Left ventricle myocardium inferior (tissue), 1 donor: ENCODE data around the gene SEMA4D. TPM values are rescaled to one million over a fixed set of nuclear protein-coding genes. Genes with fewer than 3 reads are reported as not detected.

ENCODE experiments used
- DNase-seq: peaks from one replicate; pipeline ENCODE4 v3.0.0-alpha.2; 2020
- H3K27ac ChIP-seq: fragments of 200-600 bp; replicated peaks from 2 replicates; pipeline ENCODE4 v1.8.0; 2021
- H3K27me3 ChIP-seq: fragments of 200-600 bp; 2 replicates; pipeline ENCODE4 v1.8.0; 2021; ENCODE audit warnings: low read depth
- H3K36me3 ChIP-seq: fragments of 200-600 bp; 2 replicates; pipeline ENCODE4 v1.8.0; 2021
- H3K4me1 ChIP-seq: fragments of 200-600 bp; 2 replicates; pipeline ENCODE4 v1.8.0; 2021
- H3K4me3 ChIP-seq: fragments of 200-600 bp; 2 replicates; pipeline ENCODE4 v1.8.0; 2021; ENCODE audit warnings: mild to moderate bottlenecking, moderate library complexity
- H3K9me3 ChIP-seq: fragments of 200-600 bp; replicated peaks from 2 replicates; pipeline ENCODE4 v1.8.0; 2021
- CTCF ChIP-seq: fragments of 200-600 bp; IDR thresholded peaks from 2 replicates; pipeline ENCODE4 v1.8.0; 2021; ENCODE audit warnings: antibody characterized with exemption, mild to moderate bottlenecking, borderline replicate concordance
- intact Hi-C: fragments of 100-400 bp; cut with micrococcal nuclease; formaldehyde crosslinking; loops from one replicate; pipeline ENCODE4 v1.11.0; 2022
- total RNA-seq: library from RNA; stranded (reverse); fragmentation: NEBNext Ultra II Directional; extraction: Animal tissue kit (Norgen Biotek cat#: 25700); gene quantifications from one replicate; pipeline ENCODE4 v1.2.1, GENCODE V29; 2021
- donor health status: DM: no; HTN: yes; CAD: no; lungs with severe emphysema.

Gene SEMA4D
- total RNA-seq, 1 donor from 2014 or later, result 17.1 TPM

GRCh38 chr9:89364666-89365531 is 133.0 kb downstream of the SEMA4D start:
- Histone ChIP-seq H3K36me3 (peaks cover 26% of the 10 kb centered on the region), H3K9me3 (no peaks in the 10 kb centered on the region), H3K4me3 (no peak overlapping the region), H3K27me3 (no peaks in the 10 kb centered on the region), H3K27ac (no peak overlapping the region), H3K4me1 (peaks cover 11% of the 10 kb centered on the region)
- intact Hi-C loops, result no loop called here
- TF ChIP-seq CTCF, result no peak
- no peak for DNase-seq

- DNase-seq, result no peak
- no peak for TF ChIP-seq CTCF
Measured at GRCh38 chr9:89363921-89364665, 133.8 kb downstream of the SEMA4D start.

GRCh38 chr9:89363311-89363670 is 134.6 kb downstream of the SEMA4D start:
- intact Hi-C loops, result no loop called here
- Histone ChIP-seq H3K4me1 (peaks cover 27% of the 10 kb centered on the region), H3K36me3 (peaks cover 36% of the 10 kb centered on the region), H3K27me3 (no peaks in the 10 kb centered on the region), H3K4me3 (no peak overlapping the region), H3K9me3 (no peaks in the 10 kb centered on the region), H3K27ac (no peak overlapping the region)
- no peak for DNase-seq
- no peak for TF ChIP-seq CTCF

More at GRCh38 chr9:89363921-89364665, 133.8 kb downstream of the SEMA4D start:
- no peak overlapping the region for H3K27ac ChIP-seq
- intact Hi-C loops, result no loop called here
- peaks cover 19% of the 10 kb centered on the region for H3K4me1 ChIP-seq
- peaks cover 27% of the 10 kb centered on the region for H3K36me3 ChIP-seq
- H3K4me3 ChIP-seq, result no peak overlapping the region
- H3K27me3 ChIP-seq, result no peaks in the 10 kb centered on the region
- H3K9me3 ChIP-seq, result no peaks in the 10 kb centered on the region

- no peak for DNase-seq
- Histone ChIP-seq H3K36me3 (peaks cover 41% of the 10 kb centered on the region), H3K4me1 (peaks cover 31% of the 10 kb centered on the region), H3K9me3 (no peaks in the 10 kb centered on the region), H3K27ac (no peak overlapping the region), H3K27me3 (no peaks in the 10 kb centered on the region), H3K4me3 (no peak overlapping the region)
- no peak for TF ChIP-seq CTCF
- intact Hi-C loops, result no loop called here
Measured at GRCh38 chr9:89362647-89363310, 135.1 kb downstream of the SEMA4D start.

GRCh38 chr9:89361816-89362646 is 135.9 kb downstream of the SEMA4D start:
- Histone ChIP-seq H3K4me1 (peaks cover 31% of the 10 kb centered on the region), H3K27me3 (no peaks in the 10 kb centered on the region), H3K27ac (no peak overlapping the region), H3K4me3 (no peak overlapping the region), H3K9me3 (no peaks in the 10 kb centered on the region), H3K36me3 (peaks cover 48% of the 10 kb centered on the region)
- intact Hi-C loops, result no loop called here
- DNase-seq, result no peak
- TF ChIP-seq CTCF, result no peak
